GM21723 (cell line): Measurements from ENCODE around the gene RAB3IL1.

Experiments used
- ATAC-seq: cut with Tn5 transposase; IDR thresholded peaks from one replicate; pipeline ENCODE4 v1.9.1; 2021; ENCODE audit warnings: mild to moderate bottlenecking, moderate library complexity; ENCODE audit not compliant: unreplicated experiment

The RAB3IL1 gene

DNA sequence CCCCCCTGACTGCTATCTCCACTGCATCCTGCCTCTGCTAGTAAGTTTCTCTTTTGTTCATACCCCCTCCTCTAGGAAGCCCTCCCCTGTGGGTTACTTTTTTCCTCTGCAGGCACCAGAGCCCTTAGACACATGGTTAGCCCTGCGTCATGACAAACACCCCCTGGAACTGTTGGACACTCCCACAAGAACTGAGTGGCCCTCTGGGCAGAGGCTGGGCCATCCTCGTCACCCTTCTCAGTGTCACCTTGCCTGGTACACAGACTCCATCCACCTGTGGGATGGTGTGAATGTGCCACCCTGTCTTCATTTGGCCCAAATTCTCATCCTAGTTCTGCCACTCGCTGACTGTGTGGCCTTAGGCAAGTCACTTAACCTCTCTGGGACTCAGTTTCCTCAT lies 4.1 kb upstream of the RAB3IL1 start:
- ATAC-seq: no peak

DNA sequence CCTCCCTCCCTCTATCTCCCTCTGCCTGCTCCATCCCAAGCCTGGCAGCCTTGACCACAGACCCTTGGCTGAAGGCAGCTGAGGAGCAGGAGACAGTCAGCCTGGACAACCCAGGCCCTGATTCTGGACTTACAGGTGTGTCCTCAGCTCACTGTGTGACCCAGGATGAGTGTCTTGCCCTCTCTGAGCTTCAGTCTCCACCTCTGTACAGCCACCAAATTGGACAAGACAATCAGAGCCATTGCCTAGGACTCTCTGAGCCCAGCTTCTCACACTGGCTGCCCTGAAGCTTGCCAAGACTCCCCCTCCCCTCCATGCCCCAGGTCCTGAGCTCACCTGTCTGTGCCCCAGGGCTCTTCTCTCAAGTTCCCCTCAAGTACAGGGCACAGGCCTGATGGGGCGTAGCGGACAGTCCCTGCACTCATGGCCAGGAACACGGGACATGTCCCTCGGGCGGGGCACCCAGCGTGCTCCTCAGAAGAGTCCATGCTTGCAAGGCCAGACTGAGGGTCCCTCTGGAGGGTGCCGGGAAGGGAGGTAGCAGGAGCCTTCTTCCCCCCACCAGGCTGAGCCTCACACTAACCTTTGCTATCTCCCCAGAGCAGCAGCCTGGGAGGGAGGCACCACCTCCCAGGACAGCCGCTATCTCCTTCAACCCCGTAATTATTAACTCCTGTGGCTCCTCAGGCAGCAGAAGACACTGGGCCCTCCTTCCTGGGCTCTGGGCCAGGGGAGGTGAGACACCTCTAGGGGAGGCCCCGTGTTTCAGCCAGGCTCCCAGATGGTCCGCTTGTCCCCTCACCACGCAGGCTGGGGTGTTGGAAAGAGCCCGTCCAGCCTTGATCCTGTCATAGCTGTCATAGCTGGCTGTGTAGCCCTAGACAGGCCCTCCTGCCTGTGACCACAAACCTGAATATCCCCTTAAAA lies 2.6 kb upstream of the RAB3IL1 start:
- ATAC-seq: no peak

DNA sequence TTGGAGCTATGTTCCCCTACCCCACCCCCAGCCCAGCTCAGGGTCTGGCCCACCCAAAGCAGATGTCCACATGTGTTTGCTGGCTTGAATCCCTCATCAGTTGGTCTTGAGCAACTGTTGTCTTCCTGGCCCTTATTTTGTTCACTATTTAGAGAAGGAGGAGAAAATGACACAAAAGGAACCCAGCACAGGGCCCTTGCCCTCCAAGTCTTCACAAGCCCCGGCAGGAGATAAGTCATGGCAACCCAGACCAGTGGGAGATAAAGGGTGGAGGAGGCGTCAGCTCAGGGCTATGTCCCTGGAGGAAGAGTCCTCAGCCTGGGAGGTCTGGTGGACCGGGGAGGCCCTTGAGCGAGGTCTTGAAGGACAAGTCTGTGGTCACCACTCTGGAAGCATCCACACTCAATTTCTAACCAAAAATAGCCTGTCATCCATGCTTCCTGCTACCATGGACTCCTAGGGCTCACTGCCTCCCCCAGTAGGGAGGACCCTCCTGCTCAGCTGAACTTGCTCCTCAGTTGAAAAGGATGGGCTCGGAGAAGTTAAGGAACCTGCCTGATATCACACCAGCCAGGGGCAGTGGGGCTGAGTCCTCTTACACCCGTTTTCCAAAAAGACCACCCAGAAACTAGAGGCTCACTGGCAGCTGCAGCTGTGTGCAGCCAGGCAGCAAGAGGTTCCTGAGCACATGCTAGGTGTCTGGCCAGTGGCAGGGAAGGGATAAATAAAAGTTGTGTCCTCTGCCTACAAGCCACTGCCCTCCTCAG lies 1.8 kb upstream of the RAB3IL1 start:
- ATAC-seq: no peak

DNA sequence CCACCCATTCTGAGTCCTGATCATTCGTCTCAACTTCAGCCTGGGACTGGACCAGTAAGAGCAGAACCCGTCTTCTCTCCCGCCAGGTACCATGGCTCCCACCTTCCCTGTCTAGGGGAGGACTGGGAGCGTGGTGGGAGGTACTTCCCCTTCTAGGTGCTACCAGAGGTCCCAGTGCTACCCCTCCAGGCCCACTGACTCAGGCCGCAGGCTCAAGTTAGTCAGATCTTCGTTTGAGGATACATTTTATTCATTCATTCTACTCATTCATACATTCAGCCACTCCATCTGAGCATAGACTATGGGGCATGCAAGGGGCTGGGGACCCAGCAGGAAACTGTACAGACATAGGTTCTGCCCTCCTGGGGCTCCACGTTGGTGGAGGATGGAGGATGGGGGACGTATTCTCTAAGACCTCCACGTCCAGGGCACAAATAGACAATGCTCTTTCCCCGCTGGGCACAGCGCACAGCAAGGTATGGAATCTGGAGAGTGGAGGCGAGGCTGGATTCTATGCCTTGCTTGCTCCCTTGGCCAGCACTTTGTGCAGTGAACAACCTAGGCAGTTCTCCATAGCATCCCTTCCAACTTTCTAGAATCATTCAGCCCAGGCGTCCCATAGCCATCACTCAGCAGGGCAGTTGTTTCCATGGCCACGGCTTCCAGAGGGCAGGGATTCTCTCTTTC lies 1.0 kb upstream of the RAB3IL1 start:
- no peak for ATAC-seq

DNA sequence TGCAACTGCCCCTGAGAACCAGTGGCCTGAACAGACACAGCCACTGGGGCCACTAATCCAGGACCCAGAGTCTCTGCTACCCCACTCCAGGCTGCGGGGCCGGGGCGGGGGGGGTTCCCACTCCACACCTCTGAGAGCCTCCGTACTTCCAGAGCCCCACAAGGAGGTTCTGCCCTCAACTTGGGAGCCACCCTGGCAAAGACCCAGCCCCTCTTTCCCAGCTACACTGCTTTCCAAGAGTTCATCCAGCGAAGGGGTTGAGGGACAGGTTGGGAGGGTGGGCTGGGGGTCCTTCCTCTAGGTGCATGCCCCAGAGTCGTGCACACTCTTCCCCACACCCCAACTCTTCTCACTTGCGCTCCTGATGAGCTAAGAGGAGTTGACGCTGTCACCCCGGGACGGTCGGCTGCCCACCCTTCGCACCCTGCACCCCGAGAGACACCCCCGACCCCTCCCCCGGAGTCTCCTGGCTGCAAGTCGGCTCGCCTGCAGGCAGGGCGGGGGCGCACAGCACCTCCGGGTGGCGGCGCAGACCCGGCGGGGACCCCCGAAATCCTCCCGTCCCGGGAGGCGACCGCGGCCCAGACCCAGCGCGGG lies 531 bp downstream of the RAB3IL1 start:
- ATAC-seq: no peak

DNA sequence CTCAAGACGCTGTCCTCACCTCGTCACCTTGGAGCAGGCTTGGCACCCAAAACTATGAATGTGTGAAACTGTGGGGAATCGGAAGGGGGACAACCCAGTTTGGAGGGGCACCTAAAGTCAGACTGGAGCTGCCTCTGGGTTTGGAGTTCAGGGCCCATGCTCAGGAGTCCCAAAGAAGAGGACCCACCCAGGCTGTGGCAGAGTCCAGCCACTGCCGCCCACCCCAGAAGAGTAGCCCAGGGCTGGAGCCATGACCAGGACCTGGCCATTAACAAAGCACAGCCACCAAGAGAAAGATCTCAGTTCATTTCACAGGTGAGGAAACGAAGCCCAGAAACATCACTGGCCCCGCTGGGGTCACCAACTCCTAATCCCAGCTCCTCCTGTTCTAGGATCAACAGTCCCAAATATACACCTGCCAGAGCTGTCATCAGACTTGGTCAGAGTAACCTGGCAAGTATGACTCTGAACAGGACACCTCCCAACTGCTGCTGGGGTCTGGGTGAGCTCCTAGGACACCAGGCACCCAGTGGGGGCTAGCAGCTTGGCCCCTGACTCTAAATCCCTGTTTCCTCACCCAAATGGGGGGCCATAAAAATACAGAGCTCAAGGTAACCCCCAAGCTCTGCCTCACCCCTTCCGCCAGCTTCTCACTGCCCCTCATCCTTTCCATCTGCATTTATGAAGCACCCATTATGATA lies 2.7 kb downstream of the RAB3IL1 start:
- no peak for ATAC-seq

DNA sequence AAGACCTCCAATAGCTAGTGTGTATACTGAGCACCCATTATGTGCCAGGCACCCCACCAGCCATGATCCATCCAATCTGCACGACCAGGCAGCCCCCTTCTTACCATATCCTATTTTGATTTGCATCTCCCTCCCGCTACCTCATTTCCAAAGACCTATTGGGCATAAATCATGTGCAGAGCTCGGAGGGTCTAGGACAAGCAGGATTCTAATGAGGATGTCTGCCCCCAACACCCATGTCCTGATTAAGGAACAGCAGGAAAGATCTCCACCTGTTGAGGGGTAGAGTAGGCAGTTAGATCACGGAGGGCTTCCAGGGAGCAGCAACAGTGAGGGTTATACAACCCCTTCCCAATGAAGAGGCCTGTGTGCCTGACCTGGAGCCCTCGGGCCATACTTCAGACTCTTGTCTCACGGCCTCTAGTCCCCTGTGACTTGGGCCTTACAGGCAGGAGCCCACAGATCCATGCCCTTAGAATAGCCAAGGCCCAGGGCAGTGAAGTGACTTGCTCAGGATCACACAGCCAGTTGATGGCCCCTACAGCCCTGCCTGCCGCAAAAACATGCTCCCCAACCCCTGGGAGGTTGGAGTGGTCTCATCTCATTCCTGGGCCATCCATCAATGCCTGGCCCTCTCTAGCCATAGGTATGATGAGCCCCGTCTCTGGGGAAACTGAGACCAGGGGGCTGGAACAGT lies 3.5 kb downstream of the RAB3IL1 start:
- ATAC-seq: no peak

DNA sequence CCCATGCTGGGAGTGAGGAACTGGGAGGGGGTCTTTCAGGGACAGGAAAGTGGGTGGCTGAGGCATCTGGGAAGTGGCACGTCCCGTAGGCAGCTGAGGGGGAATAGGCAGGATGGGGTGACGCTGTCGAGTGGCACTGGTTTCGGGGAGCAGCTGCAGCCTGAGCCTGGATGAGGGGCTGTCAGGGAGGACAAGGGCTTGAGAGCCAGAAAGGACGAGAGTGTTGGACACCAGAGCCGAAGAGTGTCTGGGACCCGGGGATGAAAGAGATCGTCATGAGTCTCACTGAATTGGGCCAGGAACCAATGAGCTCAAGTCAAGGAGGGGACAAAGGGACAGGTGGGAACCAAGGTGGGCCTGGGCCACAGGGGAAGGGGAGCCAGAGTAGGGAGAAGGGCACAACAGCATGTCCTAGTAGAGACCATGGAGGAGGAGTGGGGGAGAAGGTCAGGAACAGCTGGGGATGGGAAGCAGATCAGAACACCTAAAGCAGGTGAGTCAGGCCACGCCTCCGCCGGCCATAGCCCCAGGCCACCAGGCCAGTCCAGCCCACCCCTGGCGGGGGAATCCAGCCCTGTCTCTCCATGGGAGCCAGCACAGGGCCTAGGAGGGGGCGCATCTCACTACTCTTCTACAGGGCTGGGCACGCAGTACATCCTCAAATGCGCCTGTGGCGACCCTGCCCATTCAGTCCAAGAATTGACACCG lies 4.2 kb downstream of the RAB3IL1 start:
- ATAC-seq: no peak

DNA sequence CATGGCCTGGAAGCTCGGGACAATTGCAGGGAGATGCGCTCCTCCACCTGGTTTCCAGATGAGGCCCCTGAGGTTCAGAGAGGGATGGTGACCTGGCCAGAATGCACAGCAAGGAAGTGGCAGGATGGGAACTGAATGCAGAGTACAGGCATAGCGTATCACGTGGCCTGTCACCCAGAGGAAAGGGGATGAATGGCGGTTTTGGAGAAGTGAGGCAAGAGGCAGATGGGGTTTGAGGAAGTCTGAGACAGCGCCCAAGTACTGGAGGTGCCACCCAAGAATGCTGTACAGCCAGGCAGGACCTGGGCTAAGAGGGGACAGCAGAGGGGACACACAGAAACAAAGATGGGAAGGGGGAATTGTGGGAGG lies 4.9 kb downstream of the RAB3IL1 start:
- ATAC-seq: no peak

DNA sequence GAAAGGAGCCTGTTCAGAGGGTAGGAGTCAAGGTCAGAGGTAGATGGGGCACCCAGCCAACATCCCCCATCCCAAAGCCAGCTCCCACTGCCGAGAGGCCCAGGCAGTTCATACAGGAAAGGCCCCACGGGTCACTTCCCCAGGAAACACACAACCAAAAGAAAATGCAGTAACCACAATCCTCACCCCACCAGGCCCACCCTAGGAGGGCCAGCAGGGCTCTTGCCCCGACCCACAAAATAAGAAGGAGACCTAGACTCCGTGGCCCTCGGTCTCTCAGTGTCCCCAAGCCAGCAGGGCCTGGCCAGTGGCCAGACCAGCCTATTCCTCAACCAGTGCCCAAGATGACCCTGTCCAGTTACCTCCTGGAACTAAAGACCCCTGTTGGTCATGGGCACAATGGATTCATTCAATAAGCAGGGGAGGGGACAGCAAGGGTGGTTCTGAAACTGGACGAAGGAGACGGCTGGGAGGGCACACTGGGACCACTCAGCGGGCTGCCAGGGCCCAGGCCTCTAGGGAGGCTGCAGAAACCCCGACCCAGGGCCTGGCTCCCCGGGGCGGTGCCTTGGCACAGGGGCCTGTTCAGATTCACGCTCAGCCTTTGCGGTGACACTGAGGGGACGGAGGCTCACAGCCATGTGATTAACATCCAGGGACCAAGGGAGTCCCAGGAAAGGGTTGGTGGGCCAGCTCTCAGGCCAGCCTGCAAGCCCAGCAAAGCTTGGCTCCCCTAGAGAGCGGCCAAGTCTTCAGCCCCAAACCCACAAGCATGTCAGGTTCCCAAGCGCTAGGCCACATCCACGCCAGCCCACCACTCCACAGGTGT lies 5.5 kb downstream of the RAB3IL1 start:
- no peak for ATAC-seq

DNA sequence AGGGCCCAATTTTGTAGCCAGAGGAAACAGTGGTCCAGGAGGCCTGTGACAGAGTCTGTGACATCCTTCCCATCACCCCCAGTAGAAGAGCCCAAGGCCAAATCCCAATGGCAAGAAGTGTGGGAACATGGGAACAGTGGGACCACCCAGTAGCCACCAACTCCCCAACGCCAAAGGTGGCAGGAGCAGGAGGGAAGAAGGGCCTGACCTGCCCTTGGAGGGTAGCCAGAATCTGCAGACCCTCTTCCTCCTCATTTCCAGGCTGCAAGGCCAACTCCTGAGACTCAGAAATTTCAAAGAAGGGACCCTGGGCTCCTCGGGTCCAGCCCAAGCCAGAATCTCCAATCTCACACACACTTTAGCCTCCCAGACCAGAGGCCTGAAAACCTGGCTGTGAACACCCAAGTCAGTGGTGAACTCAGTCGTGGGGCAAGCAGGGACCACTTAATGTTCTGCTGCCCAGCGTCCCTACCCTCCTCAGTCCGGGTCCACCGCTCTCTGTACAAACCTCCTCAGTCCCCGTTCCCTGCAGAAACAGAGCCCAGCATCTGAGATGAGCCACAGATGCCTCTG lies 6.2 kb downstream of the RAB3IL1 start:
- ATAC-seq: no peak

DNA sequence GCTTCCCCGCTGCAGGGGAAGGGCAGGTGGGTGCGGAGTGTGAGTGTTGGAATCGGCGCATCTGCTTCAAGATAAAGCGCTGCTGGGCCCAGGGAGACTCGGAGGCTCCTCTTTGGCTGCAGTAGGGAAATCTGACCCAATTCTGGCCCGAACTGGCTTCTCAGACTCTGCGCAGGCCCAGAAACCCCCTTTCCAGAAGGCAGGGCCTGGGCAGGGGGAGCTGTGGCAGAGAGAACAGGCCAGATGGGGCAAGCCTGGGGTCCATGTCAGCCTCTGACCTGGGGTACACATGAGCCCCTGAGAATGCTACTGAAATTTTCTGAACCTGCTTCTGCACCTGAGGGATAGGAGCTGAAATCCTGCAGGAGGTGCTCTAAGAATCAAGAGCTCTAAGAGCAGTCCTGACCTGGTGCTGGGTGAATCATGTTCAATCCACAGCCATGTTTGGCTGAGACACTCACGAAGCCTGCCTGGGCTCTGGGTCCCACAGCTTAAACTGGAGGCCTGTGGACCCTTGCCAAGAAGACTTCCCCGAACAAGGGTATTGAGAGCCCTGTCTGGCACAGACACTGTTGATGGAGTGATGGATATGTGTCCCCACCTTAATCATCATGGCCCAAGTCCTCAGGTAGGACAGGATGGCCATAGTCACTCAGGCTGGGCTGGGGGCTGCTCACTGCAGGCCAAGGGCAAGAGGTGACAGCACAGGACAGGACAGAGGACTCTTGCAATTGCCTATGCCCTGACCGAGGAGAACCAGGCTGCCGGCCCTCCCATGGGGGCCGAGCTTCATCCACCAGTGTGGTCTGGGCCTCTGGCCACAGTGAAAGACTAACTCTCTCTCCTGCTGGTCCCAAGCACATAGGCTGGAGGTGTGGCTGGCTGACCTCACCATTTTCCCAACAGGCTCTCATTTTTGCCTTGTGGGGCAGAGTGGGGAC lies 6.9 kb downstream of the RAB3IL1 start:
- ATAC-seq: no peak

DNA sequence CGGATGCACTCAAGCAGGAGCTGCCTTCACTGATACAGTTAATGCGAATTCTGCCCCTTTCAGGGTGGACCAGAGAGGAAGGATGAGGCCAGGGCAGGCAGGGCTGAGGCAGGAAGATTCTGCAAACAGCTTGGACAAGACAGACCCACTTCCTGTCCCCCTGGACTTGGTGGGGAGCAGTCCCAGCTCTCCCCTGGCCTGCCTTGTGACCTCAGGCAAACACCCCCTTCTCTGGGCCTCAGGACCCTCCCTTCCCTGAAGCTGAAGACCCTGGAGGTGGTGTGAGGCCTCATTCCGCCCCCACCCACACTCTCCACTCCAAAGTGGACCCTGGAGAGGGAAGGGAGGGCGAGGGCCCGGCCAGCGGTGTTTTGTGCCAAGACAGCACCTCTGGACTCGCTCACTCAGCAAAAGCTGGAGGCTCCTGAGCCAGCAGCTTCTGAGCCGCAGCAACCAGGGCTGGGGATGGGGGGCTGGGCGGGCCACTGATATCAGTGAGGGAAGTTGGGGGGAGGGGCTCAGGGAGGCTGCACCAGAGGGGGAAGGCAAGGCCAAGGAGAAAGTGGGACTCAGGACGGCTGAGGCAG lies 8.5 kb downstream of the RAB3IL1 start:
- no peak for ATAC-seq

DNA sequence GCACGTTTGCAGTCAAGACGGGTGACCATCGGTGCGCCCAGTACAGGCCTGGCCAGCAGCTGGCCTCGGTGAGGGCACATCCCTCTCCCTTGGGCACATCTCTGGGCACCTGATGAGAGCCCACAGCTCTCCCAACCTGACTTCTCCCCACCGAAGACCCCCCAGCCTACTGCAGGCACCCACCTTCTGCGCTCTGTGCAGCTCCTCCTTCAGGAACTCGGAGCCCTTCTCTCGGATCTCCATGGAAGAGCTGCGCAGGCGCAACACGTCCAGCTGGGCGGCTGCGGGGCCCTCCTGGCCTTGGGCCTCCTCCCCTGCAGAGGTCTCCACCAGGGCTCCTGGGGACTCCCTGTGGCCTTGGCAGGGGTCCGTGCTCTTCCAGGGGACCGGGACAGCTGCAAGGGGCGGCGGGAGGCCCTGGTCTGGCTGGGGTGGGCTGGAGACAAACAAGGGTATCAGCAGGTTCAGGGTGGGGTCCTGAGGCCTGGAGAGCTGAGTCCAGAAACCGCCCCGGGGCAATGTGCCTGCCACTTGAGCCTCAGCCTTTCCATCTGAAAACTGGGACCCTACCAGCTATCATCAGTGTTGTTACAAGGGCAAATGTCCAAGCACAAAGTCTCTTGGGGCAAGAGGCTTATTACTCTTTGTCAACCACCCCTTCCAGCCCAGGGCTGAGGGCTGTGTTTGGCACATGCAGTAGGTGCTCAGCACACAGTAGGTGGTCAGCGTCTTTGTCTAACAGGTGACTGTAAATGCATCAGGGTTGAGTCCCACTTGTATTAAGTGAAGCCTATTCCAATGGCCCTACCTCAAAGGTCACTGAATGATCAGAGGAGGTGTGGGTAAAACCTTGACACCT lies 9.3 kb downstream of the RAB3IL1 start:
- ATAC-seq: no peak

DNA sequence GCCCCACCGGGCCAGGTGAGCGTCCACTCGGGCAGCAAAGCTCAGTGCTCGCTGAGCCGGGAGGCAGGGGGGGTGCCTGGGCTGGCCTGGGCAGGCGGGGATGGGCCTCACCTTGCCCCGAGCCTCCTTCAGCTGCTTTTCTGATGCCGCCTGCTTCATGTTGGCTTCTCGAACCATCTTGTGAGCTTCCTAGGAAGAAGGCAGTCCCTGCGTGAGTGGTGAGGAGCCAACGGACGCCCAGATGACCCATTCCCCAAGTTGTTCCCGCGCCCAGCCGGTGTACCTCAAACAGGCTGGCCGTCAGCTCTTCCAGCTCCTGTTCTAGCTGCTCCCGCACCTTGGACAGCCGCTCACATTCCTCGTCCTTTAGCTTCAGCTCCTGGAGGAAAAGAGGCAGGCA lies 10.1 kb downstream of the RAB3IL1 start:
- no peak for ATAC-seq

DNA sequence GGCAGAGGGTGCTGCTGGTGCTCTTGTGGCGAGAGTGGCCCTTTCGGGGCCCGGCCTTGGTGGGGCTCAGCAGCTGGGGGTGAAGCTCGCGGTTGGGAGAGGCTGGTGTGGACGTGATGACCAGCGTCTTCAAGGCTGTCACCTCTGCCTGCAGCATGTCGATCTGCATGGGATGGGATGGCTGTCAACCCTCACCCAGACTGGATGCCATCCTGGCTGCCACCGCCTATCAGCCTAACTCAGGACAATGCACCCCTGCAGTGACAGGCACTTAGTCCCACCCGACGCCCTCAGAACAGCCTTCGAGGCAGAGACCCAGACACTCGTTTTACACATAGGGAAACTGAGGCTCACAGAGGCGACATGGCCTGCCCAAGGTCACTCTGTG lies 10.8 kb downstream of the RAB3IL1 start:
- ATAC-seq: no peak
